HFF-Myc (cell line): ENCODE data around the gene FASN.

ENCODE experiments used
- DNase-seq: peaks from one replicate; pipeline ENCODE4 v3.0.0-alpha.2; 2011; ENCODE audit warnings: low read depth; ENCODE audit errors: extremely low read depth
- H3K4me3 ChIP-seq: replicated peaks from 2 replicates; pipeline ENCODE4 v1.5.1; 2011; ENCODE audit warnings: low read depth, mild to moderate bottlenecking, control low read depth, low read length
- CTCF ChIP-seq: IDR thresholded peaks from 2 replicates; pipeline ENCODE4 v1.5.1; 2012; ENCODE audit warnings: mild to moderate bottlenecking, low read depth, low read length, control low read depth; ENCODE audit errors: missing control alignments

FASN gene

GRCh38 chr17:82085031-82085861, 12.8 kb downstream of the FASN start:
- DNase-seq = no peak
- TF ChIP-seq CTCF = no peak

GRCh38 chr17:82084373-82085030, 13.5 kb downstream of the FASN start:
- DNase-seq = no peak
- TF ChIP-seq CTCF = no peak
- H3K4me3 ChIP-seq = no peak overlapping the region

More at GRCh38 chr17:82085031-82085861, 12.8 kb downstream of the FASN start:
- no peak overlapping the region for H3K4me3 ChIP-seq

GRCh38 chr17:82083533-82084359, 14.3 kb downstream of the FASN start:
- TF ChIP-seq CTCF = no peak
- DNase-seq = no peak
- no peak overlapping the region for H3K4me3 ChIP-seq

- no peak overlapping the region for H3K4me3 ChIP-seq
- no peak for TF ChIP-seq CTCF
- no peak for DNase-seq
These were observed 15.0 kb downstream of the FASN start for GRCh38 chr17:82083009-82083408.

- no peak for DNase-seq
- H3K4me3 ChIP-seq = no peak overlapping the region
- TF ChIP-seq CTCF = no peak
These were observed 15.6 kb downstream of the FASN start for GRCh38 chr17:82082456-82082855.

- TF ChIP-seq CTCF = no peak
- no peak overlapping the region for H3K4me3 ChIP-seq
- no peak for DNase-seq
These were observed 16.1 kb downstream of the FASN start for GRCh38 chr17:82081966-82082365.
